ENCODE measurements around the gene TSPY3.
"Not testable (repeated sequence)": the region's sequence is repeated elsewhere in the genome, so short reads cannot be mapped to it uniquely, and the experiment has no call there.

TSPY3 gene, protein sequence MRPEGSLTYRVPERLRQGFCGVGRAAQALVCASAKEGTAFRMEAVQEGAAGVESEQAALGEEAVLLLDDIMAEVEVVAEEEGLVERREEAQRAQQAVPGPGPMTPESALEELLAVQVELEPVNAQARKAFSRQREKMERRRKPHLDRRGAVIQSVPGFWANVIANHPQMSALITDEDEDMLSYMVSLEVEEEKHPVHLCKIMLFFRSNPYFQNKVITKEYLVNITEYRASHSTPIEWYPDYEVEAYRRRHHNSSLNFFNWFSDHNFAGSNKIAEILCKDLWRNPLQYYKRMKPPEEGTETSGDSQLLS

DNA sequence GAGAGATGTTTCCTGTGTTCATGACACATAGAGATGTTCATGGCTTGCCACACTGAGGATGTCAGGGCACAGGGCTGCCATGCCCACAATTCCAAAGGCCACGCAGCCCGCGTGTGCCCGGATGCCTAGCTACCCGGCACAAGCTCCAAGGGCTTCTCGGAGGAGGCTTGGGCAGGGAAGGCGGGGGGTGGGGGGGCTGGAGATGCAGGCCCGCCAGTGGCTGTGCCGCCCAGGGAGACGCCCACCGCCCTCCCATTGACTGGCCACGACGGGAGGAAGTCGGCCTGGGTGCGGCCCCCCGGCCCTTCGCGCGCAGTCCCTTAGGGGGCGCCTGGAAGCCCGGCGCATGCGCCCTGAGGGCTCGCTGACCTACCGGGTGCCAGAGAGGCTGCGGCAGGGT lies at the start of gene TSPY3:
Gene TSPY3 (plus strand): TSS at position 301 of the 400 bp plus-strand sequence. CDS start 46 bp downstream, at position 347.
- not testable (repeated sequence) for DNase-seq

DNA sequence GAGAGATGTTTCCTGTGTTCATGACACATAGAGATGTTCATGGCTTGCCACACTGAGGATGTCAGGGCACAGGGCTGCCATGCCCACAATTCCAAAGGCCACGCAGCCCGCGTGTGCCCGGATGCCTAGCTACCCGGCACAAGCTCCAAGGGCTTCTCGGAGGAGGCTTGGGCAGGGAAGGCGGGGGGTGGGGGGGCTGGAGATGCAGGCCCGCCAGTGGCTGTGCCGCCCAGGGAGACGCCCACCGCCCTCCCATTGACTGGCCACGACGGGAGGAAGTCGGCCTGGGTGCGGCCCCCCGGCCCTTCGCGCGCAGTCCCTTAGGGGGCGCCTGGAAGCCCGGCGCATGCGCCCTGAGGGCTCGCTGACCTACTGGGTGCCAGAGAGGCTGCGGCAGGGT lies 40.7 kb upstream of the TSPY3 start, which contains the start of gene TSPY8:
Gene TSPY8 (plus strand): TSS at position 301 of the 400 bp plus-strand sequence. CDS start 46 bp downstream, at position 347.
- not testable (repeated sequence) for DNase-seq

DNA sequence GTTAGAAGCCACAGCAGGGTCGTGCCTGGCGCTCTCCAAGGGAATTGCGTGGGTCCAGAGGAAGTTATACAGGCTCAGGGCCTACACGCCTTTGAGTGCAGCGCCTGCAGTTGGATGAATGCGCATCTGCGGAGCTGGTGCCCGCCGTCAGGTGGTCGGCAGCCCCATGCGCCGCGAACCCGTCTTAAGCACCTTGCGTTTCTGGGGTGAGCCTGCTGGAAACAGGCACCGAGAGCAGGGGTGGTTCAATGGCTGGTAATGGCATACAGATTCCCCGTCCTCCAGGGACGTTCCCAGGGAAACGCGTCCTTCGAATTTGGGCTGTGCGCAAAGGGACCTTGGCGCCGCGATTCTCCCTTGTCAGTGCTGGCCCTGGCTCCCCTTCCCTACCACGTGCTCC lies 1.7 kb upstream of the TSPY3 start:
- not testable (repeated sequence) for DNase-seq

Data from stimulated activated CD4-positive, alpha-beta T cell treated with anti-CD3 and anti-CD28 coated beads, Interleukin-2, amount 100 ng/mL, for 48 hours (primary cell).